Activated CD4-positive, alpha-beta T cell treated with anti-CD3 and anti-CD28 coated beads, Interleukin-2, amount 10 ng/mL, durations not matched to agents 7 days and 5 days (primary cell): ENCODE results near the gene GPC6. TPM values are rescaled to one million over a fixed set of nuclear protein-coding genes. Genes with fewer than 3 reads are reported as not detected.

Experiments
- CTCF ChIA-PET: fragments of 350-600 bp; sonication (Branson Sonifier 250); formaldehyde crosslinking; loops from one replicate; lab custom pipeline; 2021; ENCODE audit warnings: antibody characterized with exemption; lab: Charles Lee
- POLR2A ChIA-PET: fragments of 350-600 bp; sonication (Branson Sonifier 250); formaldehyde crosslinking; loops from one replicate; lab custom pipeline; 2021; ENCODE audit warnings: antibody characterized with exemption; lab: Charles Lee
- DNase-seq: peaks from one replicate; pipeline ENCODE4 v3.0.0-alpha.2; 2020
- H3K27ac Mint-ChIP-seq: one replicate; pipeline ENCODE4 v1.8.0; 2021; ENCODE audit warnings: mild to moderate bottlenecking, moderate library complexity, mixed read lengths
- H3K27me3 Mint-ChIP-seq: one replicate; pipeline ENCODE4 v1.8.0; 2021; ENCODE audit warnings: mixed read lengths
- H3K36me3 Mint-ChIP-seq: one replicate; pipeline ENCODE4 v1.8.0; 2021; ENCODE audit warnings: low read depth, mixed read lengths
- H3K4me1 Mint-ChIP-seq: one replicate; pipeline ENCODE4 v1.8.0; 2021; ENCODE audit warnings: mixed read lengths
- H3K4me3 Mint-ChIP-seq: one replicate; pipeline ENCODE4 v1.8.0; 2021; ENCODE audit warnings: mild to moderate bottlenecking, moderate library complexity, mixed read lengths
- H3K9me3 Mint-ChIP-seq: one replicate; pipeline ENCODE4 v1.8.0; 2021; ENCODE audit warnings: mixed read lengths
- total RNA-seq, 2 experiments: library from RNA; stranded (reverse); gene quantifications; one replicate each; pipeline ENCODE4 v1.2.3, GENCODE V29; 2021

Gene GPC6
- total RNA-seq, 2 experiments from 2014 or later = not detected

- no peak for DNase-seq
- no peaks in the 10 kb centered on the region for H3K27me3 Mint-ChIP-seq
- H3K4me1 Mint-ChIP-seq = no peaks in the 10 kb centered on the region
Observed at GRCh38 chr13:93352616-93353015, 126.0 kb downstream of the GPC6 start.

GRCh38 chr13:93355094-93355493, 128.5 kb downstream of the GPC6 start:
- Mint-ChIP-seq H3K9me3 (no peaks in the 10 kb centered on the region), H3K27me3 (no peaks in the 10 kb centered on the region), H3K4me3 (no peak overlapping the region), H3K36me3 (no peaks in the 10 kb centered on the region), H3K27ac (no peak overlapping the region), H3K4me1 (no peaks in the 10 kb centered on the region)
- CTCF ChIA-PET = no interaction called here
- DNase-seq = no peak
- POLR2A ChIA-PET = no interaction called here

More at GRCh38 chr13:93352616-93353015, 126.0 kb downstream of the GPC6 start:
- CTCF ChIA-PET = no interaction called here
- H3K4me3 Mint-ChIP-seq = no peak overlapping the region
- no peaks in the 10 kb centered on the region for H3K36me3 Mint-ChIP-seq
- no peak overlapping the region for H3K27ac Mint-ChIP-seq
- POLR2A ChIA-PET = no interaction called here
- H3K9me3 Mint-ChIP-seq = no peaks in the 10 kb centered on the region

GRCh38 chr13:93356469-93356868, 129.9 kb downstream of the GPC6 start:
- Mint-ChIP-seq H3K36me3 (no peaks in the 10 kb centered on the region), H3K4me3 (no peak overlapping the region), H3K9me3 (no peaks in the 10 kb centered on the region), H3K27me3 (no peaks in the 10 kb centered on the region), H3K4me1 (no peaks in the 10 kb centered on the region), H3K27ac (no peak overlapping the region)
- DNase-seq = no peak
- ChIA-PET POLR2A (no interaction called here), CTCF (interaction anchor here (0.6 kb wide), 1 partner anchor 224 kb away, joined by 3 read pairs; no protein-coding TSS in a partner anchor)

GRCh38 chr13:93360021-93360420, 133.4 kb downstream of the GPC6 start:
- CTCF ChIA-PET = no interaction called here
- Mint-ChIP-seq H3K4me3 (no peak overlapping the region), H3K4me1 (no peaks in the 10 kb centered on the region), H3K27ac (no peak overlapping the region), H3K27me3 (no peaks in the 10 kb centered on the region), H3K36me3 (no peaks in the 10 kb centered on the region), H3K9me3 (peaks cover 4% of the 10 kb centered on the region)
- DNase-seq = no peak
- POLR2A ChIA-PET = no interaction called here

- Mint-ChIP-seq H3K4me1 (no peaks in the 10 kb centered on the region), H3K4me3 (no peak overlapping the region), H3K36me3 (no peaks in the 10 kb centered on the region), H3K27ac (no peak overlapping the region), H3K27me3 (no peaks in the 10 kb centered on the region), H3K9me3 (peaks cover 4% of the 10 kb centered on the region)
- DNase-seq = no peak
- ChIA-PET CTCF (no interaction called here), POLR2A (no interaction called here)
Observed at GRCh38 chr13:93361703-93362102, 135.1 kb downstream of the GPC6 start.

GRCh38 chr13:93364166-93364565, 137.6 kb downstream of the GPC6 start:
- Mint-ChIP-seq H3K27me3 (no peaks in the 10 kb centered on the region), H3K27ac (no peak overlapping the region), H3K4me1 (no peaks in the 10 kb centered on the region), H3K9me3 (peaks cover 4% of the 10 kb centered on the region), H3K36me3 (no peaks in the 10 kb centered on the region), H3K4me3 (no peak overlapping the region)
- ChIA-PET POLR2A (no interaction called here), CTCF (no interaction called here)
- DNase-seq = no peak

- Mint-ChIP-seq H3K4me3 (no peak overlapping the region), H3K9me3 (peaks cover 4% of the 10 kb centered on the region), H3K27me3 (no peaks in the 10 kb centered on the region), H3K27ac (no peak overlapping the region), H3K36me3 (no peaks in the 10 kb centered on the region), H3K4me1 (no peaks in the 10 kb centered on the region)
- ChIA-PET CTCF (no interaction called here), POLR2A (no interaction called here)
- DNase-seq = no peak
Observed at GRCh38 chr13:93368296-93368695, 141.7 kb downstream of the GPC6 start.

- peaks cover 4% of the 10 kb centered on the region for H3K9me3 Mint-ChIP-seq
- ChIA-PET POLR2A (no interaction called here), CTCF (no interaction called here)
- DNase-seq = no peak
- no peak overlapping the region for H3K4me3 Mint-ChIP-seq
- H3K27ac Mint-ChIP-seq = no peak overlapping the region
- no peaks in the 10 kb centered on the region for H3K27me3 Mint-ChIP-seq
- H3K4me1 Mint-ChIP-seq = no peaks in the 10 kb centered on the region
- no peaks in the 10 kb centered on the region for H3K36me3 Mint-ChIP-seq
Observed at GRCh38 chr13:93368718-93369117, 142.1 kb downstream of the GPC6 start.

GRCh38 chr13:93372856-93373255, 146.2 kb downstream of the GPC6 start:
- H3K4me1 Mint-ChIP-seq = no peaks in the 10 kb centered on the region
- no peaks in the 10 kb centered on the region for H3K36me3 Mint-ChIP-seq
- no peak for DNase-seq
- H3K4me3 Mint-ChIP-seq = no peak overlapping the region
- no peak overlapping the region for H3K27ac Mint-ChIP-seq
- ChIA-PET POLR2A (no interaction called here), CTCF (no interaction called here)
- no peaks in the 10 kb centered on the region for H3K27me3 Mint-ChIP-seq
- H3K9me3 Mint-ChIP-seq = no peaks in the 10 kb centered on the region

- no peaks in the 10 kb centered on the region for H3K36me3 Mint-ChIP-seq
- CTCF ChIA-PET = no interaction called here
- DNase-seq = no peak
- no peak overlapping the region for H3K27ac Mint-ChIP-seq
- POLR2A ChIA-PET = no interaction called here
- no peaks in the 10 kb centered on the region for H3K4me1 Mint-ChIP-seq
- H3K9me3 Mint-ChIP-seq = no peaks in the 10 kb centered on the region
- H3K27me3 Mint-ChIP-seq = no peaks in the 10 kb centered on the region
- H3K4me3 Mint-ChIP-seq = no peak overlapping the region
Observed at GRCh38 chr13:93375491-93375890, 148.9 kb downstream of the GPC6 start.

GRCh38 chr13:93377196-93377595, 150.6 kb downstream of the GPC6 start:
- ChIA-PET CTCF (interaction anchor here (0.6 kb wide), 1 partner anchor 148 kb away, joined by 3 read pairs; no protein-coding TSS in a partner anchor), POLR2A (no interaction called here)
- H3K27ac Mint-ChIP-seq = no peak overlapping the region
- no peaks in the 10 kb centered on the region for H3K9me3 Mint-ChIP-seq
- H3K4me3 Mint-ChIP-seq = no peak overlapping the region
- H3K4me1 Mint-ChIP-seq = no peaks in the 10 kb centered on the region
- H3K27me3 Mint-ChIP-seq = no peaks in the 10 kb centered on the region
- H3K36me3 Mint-ChIP-seq = no peaks in the 10 kb centered on the region
- no peak for DNase-seq

GRCh38 chr13:93378184-93378583, 151.6 kb downstream of the GPC6 start:
- CTCF ChIA-PET = interaction anchor here (1.2 kb wide), 1 partner anchor 13 kb away, joined by 3 read pairs; no protein-coding TSS in a partner anchor
- H3K36me3 Mint-ChIP-seq = no peaks in the 10 kb centered on the region
- no peak for DNase-seq
- no peaks in the 10 kb centered on the region for H3K4me1 Mint-ChIP-seq
- H3K9me3 Mint-ChIP-seq = no peaks in the 10 kb centered on the region
- H3K27ac Mint-ChIP-seq = no peak overlapping the region
- H3K27me3 Mint-ChIP-seq = no peaks in the 10 kb centered on the region
- POLR2A ChIA-PET = no interaction called here
- no peak overlapping the region for H3K4me3 Mint-ChIP-seq

- H3K27me3 Mint-ChIP-seq = no peaks in the 10 kb centered on the region
- no peak for DNase-seq
- POLR2A ChIA-PET = no interaction called here
- no peak overlapping the region for H3K27ac Mint-ChIP-seq
- no peak overlapping the region for H3K4me3 Mint-ChIP-seq
- CTCF ChIA-PET = interaction anchor here (0.6 kb wide), 1 partner anchor 1219 kb away, joined by 7 read pairs; no protein-coding TSS in a partner anchor
- no peaks in the 10 kb centered on the region for H3K9me3 Mint-ChIP-seq
- H3K36me3 Mint-ChIP-seq = no peaks in the 10 kb centered on the region
- no peaks in the 10 kb centered on the region for H3K4me1 Mint-ChIP-seq
Observed at GRCh38 chr13:93386116-93386515, 159.5 kb downstream of the GPC6 start.

GRCh38 chr13:93388701-93389100, 162.1 kb downstream of the GPC6 start:
- POLR2A ChIA-PET = no interaction called here
- CTCF ChIA-PET = no interaction called here
- Mint-ChIP-seq H3K27ac (no peak overlapping the region), H3K4me1 (no peaks in the 10 kb centered on the region), H3K27me3 (no peaks in the 10 kb centered on the region), H3K9me3 (no peaks in the 10 kb centered on the region), H3K4me3 (no peak overlapping the region), H3K36me3 (no peaks in the 10 kb centered on the region)
- DNase-seq = no peak
